ENCODE measurements around the gene ZAR1L. TPM values are rescaled to one million over a fixed set of nuclear protein-coding genes. Genes with fewer than 3 reads are reported as not detected.

ZAR1L gene
- total RNA-seq, 1 donor from 2014 or later = not detected

GRCh38 chr13:32255724-32256109 is 59.4 kb downstream of the ZAR1L start:
- Mint-ChIP-seq H3K9me3 (no peaks in the 10 kb centered on the region), H3K36me3 (peaks cover 4% of the 10 kb centered on the region), H3K4me3 (no peak overlapping the region), H3K27me3 (no peaks in the 10 kb centered on the region), H3K27ac (peak overlapping the region; percentile 18), H3K4me1 (ENCODE audit: unreplicated experiment) (peaks cover 5% of the 10 kb centered on the region)
- no peak for TF ChIP-seq CTCF (conservative IDR thresholded peaks at IDR 0.05)
- DNase-seq (ENCODE audit: extremely low spot score, unreplicated experiment) = no peak

- Mint-ChIP-seq H3K27ac (peak overlapping the region; percentile 18), H3K36me3 (peaks cover 4% of the 10 kb centered on the region), H3K4me3 (no peak overlapping the region)
These were observed 60.0 kb downstream of the ZAR1L start for GRCh38 chr13:32254916-32255723.

GRCh38 chr13:32254416-32254815 is 60.7 kb downstream of the ZAR1L start:
- H3K4me1 Mint-ChIP-seq (ENCODE audit: unreplicated experiment) = peaks cover 5% of the 10 kb centered on the region
- no peaks in the 10 kb centered on the region for H3K27me3 Mint-ChIP-seq
- no peaks in the 10 kb centered on the region for H3K9me3 Mint-ChIP-seq
- peak overlapping the region; percentile 29 for H3K27ac Mint-ChIP-seq
- no peak for TF ChIP-seq CTCF (conservative IDR thresholded peaks at IDR 0.05)
- no peak overlapping the region for H3K4me3 Mint-ChIP-seq
- no peak for DNase-seq (ENCODE audit: extremely low spot score, unreplicated experiment)
- H3K36me3 Mint-ChIP-seq = peaks cover 4% of the 10 kb centered on the region

More at GRCh38 chr13:32254916-32255723, 60.0 kb downstream of the ZAR1L start:
- Mint-ChIP-seq H3K9me3 (no peaks in the 10 kb centered on the region), H3K4me1 (ENCODE audit: unreplicated experiment) (peaks cover 5% of the 10 kb centered on the region), H3K27me3 (no peaks in the 10 kb centered on the region)
- DNase-seq (ENCODE audit: extremely low spot score, unreplicated experiment) = no peak
- TF ChIP-seq CTCF (conservative IDR thresholded peaks at IDR 0.05) = no peak

GRCh38 chr13:32253911-32254399 is 61.2 kb downstream of the ZAR1L start:
- no peak for TF ChIP-seq CTCF (conservative IDR thresholded peaks at IDR 0.05)
- H3K27ac Mint-ChIP-seq = peak overlapping the region; percentile 29
- H3K4me1 Mint-ChIP-seq (ENCODE audit: unreplicated experiment) = peaks cover 5% of the 10 kb centered on the region
- no peak for DNase-seq (ENCODE audit: extremely low spot score, unreplicated experiment)
- H3K36me3 Mint-ChIP-seq = peaks cover 4% of the 10 kb centered on the region
- no peak overlapping the region for H3K4me3 Mint-ChIP-seq
- H3K9me3 Mint-ChIP-seq = no peaks in the 10 kb centered on the region
- no peaks in the 10 kb centered on the region for H3K27me3 Mint-ChIP-seq

Other genes starting within 250 kb of the ZAR1L start
- 4.3 and 10.6 TPM in 2 replicates for gene BRCA2, start 145 bp upstream of the ZAR1L start, total RNA-seq (ENCODE audit: low replicate concordance)
- 4.9 and 7.4 TPM in 2 replicates for gene N4BP2L1, start 112.8 kb upstream of the ZAR1L start, total RNA-seq (ENCODE audit: low replicate concordance)
- 104 and 124 TPM in 2 replicates for gene N4BP2L2, start 223.4 kb upstream of the ZAR1L start, total RNA-seq (ENCODE audit: low replicate concordance)

All from type B pancreatic cell (in vitro differentiated cells).